HS-5 (cell line): ENCODE data around the gene SLC22A23.

ENCODE experiments used
- DNase-seq: peaks from one replicate; pipeline ENCODE4 v3.0.0-alpha.2; 2012; ENCODE audit warnings: low read depth

SLC22A23 gene

GRCh38 chr6:3444276-3445088, 12.4 kb downstream of the SLC22A23 start:
- no peak for DNase-seq

GRCh38 chr6:3443221-3443515, 13.7 kb downstream of the SLC22A23 start:
- no peak for DNase-seq

GRCh38 chr6:3442431-3443220, 14.2 kb downstream of the SLC22A23 start:
- DNase-seq: peak; percentile 45

GRCh38 chr6:3440911-3441310, 15.9 kb downstream of the SLC22A23 start:
- no peak for DNase-seq

- no peak for DNase-seq
Measured at GRCh38 chr6:3439961-3440360, 16.9 kb downstream of the SLC22A23 start.

- peak; percentile 48 for DNase-seq
Measured at GRCh38 chr6:3438190-3439167, 18.4 kb downstream of the SLC22A23 start.

DNA sequence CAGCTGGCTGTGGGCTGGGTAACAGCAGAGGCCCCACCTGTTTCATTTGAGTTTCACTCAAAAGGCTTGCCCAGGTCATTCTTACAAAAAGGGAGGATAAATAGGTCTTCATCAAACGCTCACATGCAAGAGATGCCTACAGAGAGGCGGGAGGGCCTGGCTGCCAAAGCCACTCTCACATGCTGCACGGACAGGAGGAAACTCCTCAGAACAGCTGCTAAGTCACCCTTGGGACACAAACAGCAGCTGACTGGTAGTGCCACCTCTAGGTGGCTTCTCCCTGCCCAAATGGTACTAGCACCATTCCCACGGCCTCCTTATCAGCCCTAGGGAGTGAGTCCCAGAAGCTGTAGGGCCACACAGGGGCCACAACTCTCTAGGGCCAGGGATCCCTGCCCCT, 23.8 kb downstream of the SLC22A23 start:
- no peak for DNase-seq

DNA sequence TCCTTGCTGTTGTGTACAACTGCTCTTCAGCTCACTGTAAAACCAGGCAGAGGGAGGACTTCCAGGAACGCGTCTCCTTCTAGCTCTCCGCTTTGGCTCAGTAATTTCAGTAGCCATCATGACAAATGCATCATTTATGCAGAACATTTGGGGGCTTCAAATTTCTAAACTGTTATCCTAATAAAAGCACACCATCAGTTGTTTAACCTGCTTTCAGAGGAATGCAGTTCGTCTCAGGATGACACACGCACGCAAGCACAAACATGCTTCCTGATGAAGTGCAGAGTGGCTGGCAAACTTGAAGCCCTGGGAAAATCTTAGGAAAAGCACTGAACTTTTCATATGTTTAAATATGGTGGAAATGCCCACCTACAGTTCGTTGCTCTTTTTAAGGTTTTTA, 24.4 kb downstream of the SLC22A23 start:
- no peak for DNase-seq

DNA sequence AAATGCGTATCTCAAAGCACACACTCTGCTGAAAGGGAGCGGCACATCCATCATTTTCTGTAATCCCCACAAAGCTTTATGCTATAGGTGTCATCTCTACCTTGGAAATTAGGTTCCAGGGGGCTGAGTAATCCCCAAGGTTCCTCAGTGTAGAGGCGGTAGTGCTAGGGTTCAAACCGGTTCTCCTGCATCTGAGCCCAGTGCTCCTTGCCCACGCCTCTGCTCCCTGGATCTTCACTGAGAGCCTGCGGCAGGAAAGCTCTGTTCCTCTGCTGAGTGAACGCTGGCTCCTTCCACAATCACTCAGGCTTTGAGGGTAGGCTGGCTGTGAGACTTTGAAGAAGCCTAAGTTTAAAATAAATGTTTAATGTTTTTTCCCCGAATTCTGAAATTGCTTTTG, 24.9 kb downstream of the SLC22A23 start:
- no peak for DNase-seq

GRCh38 chr6:3429211-3429610, 27.6 kb downstream of the SLC22A23 start:
- no peak for DNase-seq

GRCh38 chr6:3428700-3429099, 28.1 kb downstream of the SLC22A23 start:
- no peak for DNase-seq

- no peak for DNase-seq
Measured at GRCh38 chr6:3428247-3428646, 28.6 kb downstream of the SLC22A23 start.

DNA sequence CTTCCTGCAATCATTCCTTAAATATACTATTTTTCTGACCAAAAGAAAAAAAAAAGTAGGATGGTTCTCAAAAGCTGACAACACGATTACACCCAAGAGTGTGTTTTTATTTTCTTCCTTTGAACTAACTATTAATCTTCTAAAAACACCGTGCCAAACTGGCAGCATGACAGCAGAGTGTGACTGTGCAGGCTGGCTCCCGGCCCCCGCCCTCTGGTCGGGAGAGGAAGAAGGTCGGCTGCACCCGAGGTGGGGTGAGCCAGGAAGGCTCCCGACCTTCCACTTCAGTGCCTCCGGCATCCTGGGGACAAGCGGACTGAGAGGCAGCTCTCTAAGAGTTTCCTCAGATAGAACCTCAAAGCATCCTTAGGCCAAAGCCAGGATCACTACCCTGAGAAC, 29.2 kb downstream of the SLC22A23 start:
- DNase-seq: no peak

DNA sequence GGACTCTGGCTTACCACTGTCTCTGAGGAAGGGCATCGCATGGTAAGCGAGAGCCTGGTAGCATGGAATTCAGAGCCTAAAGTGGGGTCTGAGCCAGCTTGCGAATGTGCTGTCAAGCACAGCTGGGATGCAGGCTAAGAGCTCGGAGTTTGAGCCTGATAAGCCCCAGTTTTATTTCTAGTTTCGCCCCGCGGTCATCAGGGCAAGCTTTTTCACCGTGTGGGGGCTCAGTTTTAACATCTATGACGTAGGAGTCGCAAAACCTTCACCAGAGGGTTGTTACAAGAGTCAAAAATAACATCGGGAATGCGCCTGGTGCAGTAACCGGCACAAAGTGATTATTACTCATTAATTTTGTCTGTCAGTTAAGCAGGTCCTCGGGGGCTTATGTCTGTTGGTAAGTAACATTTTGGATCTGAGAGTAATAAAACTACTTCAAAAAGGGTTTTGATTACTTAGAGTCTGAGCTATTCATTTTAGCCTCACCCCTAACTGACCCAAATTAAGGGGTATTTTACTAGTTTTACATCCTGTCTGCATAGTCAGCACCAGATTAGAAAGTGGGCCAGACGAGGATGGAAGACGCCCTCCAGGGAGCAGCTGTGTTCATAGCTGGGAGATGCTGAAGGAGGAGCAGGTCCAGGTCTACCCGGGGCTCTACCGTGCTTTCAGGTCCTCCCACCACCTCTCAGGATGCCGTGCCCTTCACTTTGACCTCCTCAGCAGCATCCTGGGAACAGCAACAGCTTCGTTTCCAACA, 29.7 kb downstream of the SLC22A23 start:
- no peak for DNase-seq

GRCh38 chr6:3426091-3426926, 30.5 kb downstream of the SLC22A23 start:
- no peak for DNase-seq

DNA sequence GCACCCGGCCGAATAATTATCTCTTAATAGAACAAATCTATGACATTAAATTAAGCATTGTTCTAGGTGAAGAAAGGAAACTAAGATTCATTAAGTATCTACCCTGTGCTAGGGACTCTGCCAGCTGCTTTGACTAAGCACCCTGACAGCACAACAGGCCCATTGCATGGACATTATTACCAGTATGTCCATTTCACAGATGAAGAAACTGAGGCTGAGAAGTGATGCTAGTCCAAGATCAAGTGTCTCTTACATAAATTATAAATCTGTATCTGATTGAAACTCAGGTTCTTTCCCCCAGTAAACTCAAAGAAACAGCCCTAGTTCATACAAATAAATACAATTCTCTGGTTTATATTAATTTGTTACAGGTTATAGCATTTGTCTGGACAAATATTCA, 31.3 kb downstream of the SLC22A23 start:
- no peak for DNase-seq

GRCh38 chr6:3424185-3424927, 32.5 kb downstream of the SLC22A23 start:
- DNase-seq: no peak

GRCh38 chr6:3423439-3424184, 33.2 kb downstream of the SLC22A23 start:
- DNase-seq: no peak

DNA sequence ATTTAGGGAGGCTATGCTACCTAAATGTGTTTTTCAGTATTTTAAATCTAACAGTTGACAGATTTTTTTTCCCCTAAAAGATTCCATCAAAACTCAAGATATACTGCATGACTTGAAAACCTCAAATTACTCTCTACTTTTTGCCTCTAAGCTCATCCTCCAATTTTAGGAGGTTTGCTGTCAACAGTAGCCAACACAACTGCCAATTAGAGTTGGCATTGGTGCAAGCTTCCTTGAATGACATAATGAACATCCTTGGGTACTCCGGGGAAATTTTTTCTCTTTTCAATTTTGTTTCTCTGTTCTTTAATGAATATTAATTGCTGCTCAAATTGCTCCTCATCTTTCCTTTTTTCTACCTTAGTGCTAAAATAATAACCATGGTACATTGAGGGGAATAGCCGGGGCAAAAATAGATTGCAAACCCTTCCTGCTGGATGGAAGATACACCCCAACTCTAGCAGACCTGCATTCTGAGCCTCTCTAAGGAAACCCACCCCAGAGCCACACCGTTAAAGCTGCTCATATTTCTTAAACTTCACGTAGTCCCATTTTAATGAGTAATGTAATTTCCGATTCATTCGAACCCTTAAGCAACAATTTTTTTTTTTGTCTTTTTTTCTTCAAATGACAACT, 34.3 kb downstream of the SLC22A23 start:
- no peak for DNase-seq
